Measurements from ENCODE around the gene HMGXB3.

DNA sequence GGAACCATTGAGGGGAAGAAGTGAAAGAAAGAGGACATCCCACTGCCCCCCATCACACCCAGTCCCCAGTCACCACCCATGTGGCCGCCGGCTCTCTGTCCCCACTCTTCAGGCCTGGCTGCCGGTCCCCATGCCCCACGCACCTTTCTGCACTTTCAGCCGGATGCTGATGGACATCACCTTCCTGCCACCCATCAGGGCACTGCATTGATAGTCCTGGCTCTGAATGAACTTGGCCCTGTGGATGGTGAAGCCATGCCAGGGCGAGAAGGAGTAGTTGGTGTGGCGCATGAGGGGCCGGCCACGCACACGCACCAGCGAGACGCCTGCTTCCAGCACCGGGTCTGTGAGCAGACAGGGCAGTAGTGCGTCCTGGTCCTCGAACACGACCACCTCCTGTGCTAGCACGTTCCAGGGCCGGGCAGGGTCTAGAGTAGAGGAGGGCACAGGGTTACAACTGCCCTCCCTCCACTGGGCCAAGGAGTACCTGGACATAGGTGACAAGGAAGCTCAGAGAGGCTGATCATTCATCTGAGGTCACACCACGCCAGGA lies 79.4 kb downstream of the HMGXB3 start:
- no peak for TF ChIP-seq ZNF8 (CRISPR knock-in tag; IDR thresholded peaks at IDR 0.05)
- TF ChIP-seq, protein P1, sequence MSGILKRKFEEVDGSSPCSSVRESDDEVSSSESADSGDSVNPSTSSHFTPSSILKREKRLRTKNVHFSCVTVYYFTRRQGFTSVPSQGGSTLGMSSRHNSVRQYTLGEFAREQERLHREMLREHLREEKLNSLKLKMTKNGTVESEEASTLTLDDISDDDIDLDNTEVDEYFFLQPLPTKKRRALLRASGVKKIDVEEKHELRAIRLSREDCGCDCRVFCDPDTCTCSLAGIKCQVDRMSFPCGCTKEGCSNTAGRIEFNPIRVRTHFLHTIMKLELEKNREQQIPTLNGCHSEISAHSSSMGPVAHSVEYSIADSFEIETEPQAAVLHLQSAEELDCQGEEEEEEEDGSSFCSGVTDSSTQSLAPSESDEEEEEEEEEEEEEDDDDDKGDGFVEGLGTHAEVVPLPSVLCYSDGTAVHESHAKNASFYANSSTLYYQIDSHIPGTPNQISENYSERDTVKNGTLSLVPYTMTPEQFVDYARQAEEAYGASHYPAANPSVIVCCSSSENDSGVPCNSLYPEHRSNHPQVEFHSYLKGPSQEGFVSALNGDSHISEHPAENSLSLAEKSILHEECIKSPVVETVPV (CRISPR knock-in tag; IDR thresholded peaks at IDR 0.05) = no peak
- TF ChIP-seq RARB (CRISPR knock-in tag; IDR thresholded peaks at IDR 0.05) = no peak
- TF ChIP-seq, protein P2, sequence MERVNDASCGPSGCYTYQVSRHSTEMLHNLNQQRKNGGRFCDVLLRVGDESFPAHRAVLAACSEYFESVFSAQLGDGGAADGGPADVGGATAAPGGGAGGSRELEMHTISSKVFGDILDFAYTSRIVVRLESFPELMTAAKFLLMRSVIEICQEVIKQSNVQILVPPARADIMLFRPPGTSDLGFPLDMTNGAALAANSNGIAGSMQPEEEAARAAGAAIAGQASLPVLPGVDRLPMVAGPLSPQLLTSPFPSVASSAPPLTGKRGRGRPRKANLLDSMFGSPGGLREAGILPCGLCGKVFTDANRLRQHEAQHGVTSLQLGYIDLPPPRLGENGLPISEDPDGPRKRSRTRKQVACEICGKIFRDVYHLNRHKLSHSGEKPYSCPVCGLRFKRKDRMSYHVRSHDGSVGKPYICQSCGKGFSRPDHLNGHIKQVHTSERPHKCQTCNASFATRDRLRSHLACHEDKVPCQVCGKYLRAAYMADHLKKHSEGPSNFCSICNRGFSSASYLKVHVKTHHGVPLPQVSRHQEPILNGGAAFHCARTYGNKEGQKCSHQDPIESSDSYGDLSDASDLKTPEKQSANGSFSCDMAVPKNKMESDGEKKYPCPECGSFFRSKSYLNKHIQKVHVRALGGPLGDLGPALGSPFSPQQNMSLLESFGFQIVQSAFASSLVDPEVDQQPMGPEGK (CRISPR knock-in tag; IDR thresholded peaks at IDR 0.05; ENCODE audit: borderline replicate concordance) = no peak
- TF ChIP-seq, protein P3, sequence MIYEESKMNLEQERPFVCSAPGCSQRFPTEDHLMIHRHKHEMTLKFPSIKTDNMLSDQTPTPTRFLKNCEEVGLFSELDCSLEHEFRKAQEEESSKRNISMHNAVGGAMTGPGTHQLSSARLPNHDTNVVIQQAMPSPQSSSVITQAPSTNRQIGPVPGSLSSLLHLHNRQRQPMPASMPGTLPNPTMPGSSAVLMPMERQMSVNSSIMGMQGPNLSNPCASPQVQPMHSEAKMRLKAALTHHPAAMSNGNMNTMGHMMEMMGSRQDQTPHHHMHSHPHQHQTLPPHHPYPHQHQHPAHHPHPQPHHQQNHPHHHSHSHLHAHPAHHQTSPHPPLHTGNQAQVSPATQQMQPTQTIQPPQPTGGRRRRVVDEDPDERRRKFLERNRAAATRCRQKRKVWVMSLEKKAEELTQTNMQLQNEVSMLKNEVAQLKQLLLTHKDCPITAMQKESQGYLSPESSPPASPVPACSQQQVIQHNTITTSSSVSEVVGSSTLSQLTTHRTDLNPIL (CRISPR knock-in tag; IDR thresholded peaks at IDR 0.05; ENCODE audit: low read depth) = no peak
